Trophoblast cell (in vitro differentiated cells and primary cell): ENCODE measurements around the gene TSPAN12.
A peak's percentile ranks its signal among the peaks of the same experiment; 100 is the strongest.

Experiments used
- DNase-seq, 2 donors: peaks; one replicate each; pipeline ENCODE4 v3.0.0-alpha.2; 2016
- H2AFZ ChIP-seq: 2 replicates; pipeline ENCODE4 v1.6.1; 2013; ENCODE audit warnings: low read length, moderate library complexity, mild to moderate bottlenecking; ENCODE audit not compliant: insufficient read depth, poor library complexity
- H2AK5ac ChIP-seq: 2 replicates; pipeline ENCODE4 v1.6.1; 2013; ENCODE audit warnings: mild to moderate bottlenecking, low read length
- H2BK120ac ChIP-seq: 2 replicates; pipeline ENCODE4 v1.6.1; 2013; ENCODE audit warnings: low read length, mild to moderate bottlenecking, moderate library complexity; ENCODE audit not compliant: insufficient read depth, poor library complexity
- H2BK12ac ChIP-seq: 2 replicates; pipeline ENCODE4 v1.6.1; 2013; ENCODE audit warnings: mild to moderate bottlenecking, low read length, moderate library complexity
- H2BK5ac ChIP-seq: 2 replicates; pipeline ENCODE4 v1.6.1; 2013; ENCODE audit warnings: low read length, low read depth, moderate library complexity, mild to moderate bottlenecking; ENCODE audit not compliant: poor library complexity
- H3K14ac ChIP-seq: 2 replicates; pipeline ENCODE4 v1.6.1; 2013; ENCODE audit warnings: mild to moderate bottlenecking, low read length
- H3K18ac ChIP-seq: 2 replicates; pipeline ENCODE4 v1.6.1; 2013; ENCODE audit warnings: mild to moderate bottlenecking, low read length
- H3K23ac ChIP-seq: 2 replicates; pipeline ENCODE4 v1.6.1; 2013; ENCODE audit warnings: low read length
- H3K27ac ChIP-seq: 2 replicates; pipeline ENCODE4 v1.5.1; 2013; ENCODE audit warnings: low read depth, mild to moderate bottlenecking, inconsistent platforms, low read length, moderate library complexity
- H3K27me3 ChIP-seq: 2 replicates; pipeline ENCODE4 v1.6.1; 2013; ENCODE audit warnings: inconsistent platforms, mild to moderate bottlenecking, low read length, moderate library complexity; ENCODE audit not compliant: insufficient read depth
- H3K36me3 ChIP-seq, 2 experiments: 1 replicate in 1 of 2; 2 replicates in 1 of 2; pipeline ENCODE4 v1.6.1; 2013; ENCODE audit warnings: low read length in 2 of 2, mild to moderate bottlenecking in 2 of 2, moderate library complexity in 1 of 2; ENCODE audit not compliant: insufficient read depth in 2 of 2, control insufficient read depth in 1 of 2
- H3K4ac ChIP-seq: 2 replicates; pipeline ENCODE4 v1.6.1; 2013; ENCODE audit warnings: low read depth, mild to moderate bottlenecking, low read length, moderate library complexity
- H3K4me1 ChIP-seq, 2 experiments: 1 replicate in 1 of 2; 2 replicates in 1 of 2; pipeline ENCODE4 v1.6.1; 2013; ENCODE audit warnings: low read length in 2 of 2, mild to moderate bottlenecking in 2 of 2, moderate library complexity in 1 of 2; ENCODE audit not compliant: insufficient read depth in 2 of 2, control insufficient read depth in 1 of 2
- H3K4me2 ChIP-seq: 2 replicates; pipeline ENCODE4 v1.6.1; 2013; ENCODE audit warnings: inconsistent platforms, mild to moderate bottlenecking, low read length, moderate library complexity
- H3K4me3 ChIP-seq: 2 replicates; pipeline ENCODE4 v1.5.1; 2013; ENCODE audit warnings: mild to moderate bottlenecking, low read depth, low read length, inconsistent platforms
- H3K79me1 ChIP-seq: one replicate; pipeline ENCODE4 v1.6.1; 2013; ENCODE audit warnings: low read length
- H3K79me2 ChIP-seq: 2 replicates; pipeline ENCODE4 v1.6.1; 2013; ENCODE audit warnings: low read length, mild to moderate bottlenecking; ENCODE audit not compliant: control insufficient read depth, insufficient read depth, poor library complexity
- H3K9ac ChIP-seq: 2 replicates; pipeline ENCODE4 v1.6.1; 2013; ENCODE audit warnings: mild to moderate bottlenecking, low read length
- H3K9me3 ChIP-seq: 2 replicates; pipeline ENCODE4 v1.6.1; 2013; ENCODE audit warnings: low read depth, mild to moderate bottlenecking, control low read depth, inconsistent platforms, low read length; ENCODE audit not compliant: insufficient read depth
- H4K12ac ChIP-seq: 2 replicates; pipeline ENCODE4 v1.6.1; 2013; ENCODE audit warnings: low read depth, mild to moderate bottlenecking, low read length, moderate library complexity
- H4K8ac ChIP-seq: 2 replicates; pipeline ENCODE4 v1.6.1; 2013; ENCODE audit warnings: low read depth, mild to moderate bottlenecking, low read length, moderate library complexity
- H4K91ac ChIP-seq: one replicate; pipeline ENCODE4 v1.6.1; 2013; ENCODE audit warnings: low read depth, mild to moderate bottlenecking, low read length, moderate library complexity
- WGBS: extraction: QIAGEN DNeasy Blood & Tissue Kit; methylation state at CpG from one replicate; pipeline ENCODE4 v1.1.7; 2013; ENCODE audit warnings: missing lambda C conversion rate; ENCODE audit not compliant: insufficient read length, insufficient coverage; ENCODE audit errors: extremely low coverage; 5-methylcytosine and 5-hydroxymethylcytosine counted together

The TSPAN12 gene

GRCh38 chr7:120793213-120793936 lies 64.6 kb downstream of the TSPAN12 start:
- no peak overlapping the region for H2AK5ac ChIP-seq
- H3K18ac ChIP-seq = no peak overlapping the region
- no peak overlapping the region for H2BK5ac ChIP-seq
- no peak overlapping the region for H3K4me3 ChIP-seq
- no peak overlapping the region for H3K4me2 ChIP-seq
- no peak overlapping the region for H3K9ac ChIP-seq
- no peak overlapping the region for H3K23ac ChIP-seq
- no peak overlapping the region for H4K8ac ChIP-seq
- no peak overlapping the region for H2AFZ ChIP-seq
- no peak overlapping the region for H4K91ac ChIP-seq
- H3K36me3 ChIP-seq = no peaks in the 10 kb centered on the region
- no peaks in the 10 kb centered on the region for H3K79me1 ChIP-seq
- no peak overlapping the region for H2BK120ac ChIP-seq
- H3K4me1 ChIP-seq = no peaks in the 10 kb centered on the region
- no peak overlapping the region for H4K12ac ChIP-seq
- no peak overlapping the region for H3K4ac ChIP-seq
- H3K79me2 ChIP-seq = no peaks in the 10 kb centered on the region
- no peak overlapping the region for H3K27ac ChIP-seq
- H3K9me3 ChIP-seq = no peaks in the 10 kb centered on the region
- DNase-seq = no peak
- no peak overlapping the region for H2BK12ac ChIP-seq
- H3K14ac ChIP-seq = no peak overlapping the region
- no CpG with 5 or more reads among the region's 3 CpGs for WGBS
- H3K27me3 ChIP-seq = no peaks in the 10 kb centered on the region

- no peak for DNase-seq
- Histone ChIP-seq H4K91ac (no peak overlapping the region), H2BK120ac (no peak overlapping the region), H4K8ac (no peak overlapping the region), H3K27me3 (no peaks in the 10 kb centered on the region), H3K4me3 (no peak overlapping the region), H2BK5ac (no peak overlapping the region), H3K4me2 (no peak overlapping the region), H3K9me3 (no peaks in the 10 kb centered on the region), H3K27ac (no peak overlapping the region), H3K79me1 (no peaks in the 10 kb centered on the region), H3K4ac (no peak overlapping the region), H3K4me1 (no peaks in the 10 kb centered on the region), H3K79me2 (no peaks in the 10 kb centered on the region), H2AK5ac (no peak overlapping the region), H3K36me3 (no peaks in the 10 kb centered on the region), H3K14ac (no peak overlapping the region), H2BK12ac (no peak overlapping the region), H4K12ac (no peak overlapping the region), H3K18ac (no peak overlapping the region), H3K9ac (no peak overlapping the region), H2AFZ (no peak overlapping the region), H3K23ac (no peak overlapping the region)
- WGBS = no CpG with 5 or more reads among the region's 2 CpGs
Observed at GRCh38 chr7:120792861-120793130, 65.1 kb downstream of the TSPAN12 start.

- H2BK120ac ChIP-seq = no peak overlapping the region
- WGBS = no CpG with 5 or more reads among the region's 13 CpGs
- no peak overlapping the region for H3K9ac ChIP-seq
- no peak overlapping the region for H3K18ac ChIP-seq
- no peak overlapping the region for H3K4me3 ChIP-seq
- H3K4me1 ChIP-seq = no peaks in the 10 kb centered on the region
- H4K12ac ChIP-seq = no peak overlapping the region
- H3K79me2 ChIP-seq = no peaks in the 10 kb centered on the region
- no peak overlapping the region for H3K4ac ChIP-seq
- no peak overlapping the region for H3K4me2 ChIP-seq
- no peak overlapping the region for H2AFZ ChIP-seq
- no peak overlapping the region for H2BK5ac ChIP-seq
- peak; percentile 71 to 85 for DNase-seq
- H3K9me3 ChIP-seq = no peaks in the 10 kb centered on the region
- no peak overlapping the region for H2BK12ac ChIP-seq
- H3K79me1 ChIP-seq = no peaks in the 10 kb centered on the region
- no peak overlapping the region for H2AK5ac ChIP-seq
- no peak overlapping the region for H4K8ac ChIP-seq
- H3K36me3 ChIP-seq = no peaks in the 10 kb centered on the region
- no peak overlapping the region for H3K14ac ChIP-seq
- no peaks in the 10 kb centered on the region for H3K27me3 ChIP-seq
- H3K23ac ChIP-seq = no peak overlapping the region
- H4K91ac ChIP-seq = no peak overlapping the region
- H3K27ac ChIP-seq = no peak overlapping the region
Observed at GRCh38 chr7:120792091-120792860, 65.7 kb downstream of the TSPAN12 start.

GRCh38 chr7:120785095-120785494 lies 72.8 kb downstream of the TSPAN12 start:
- no peak overlapping the region for H2AK5ac ChIP-seq
- H2BK5ac ChIP-seq = no peak overlapping the region
- no peak overlapping the region for H3K9ac ChIP-seq
- H3K27ac ChIP-seq = no peak overlapping the region
- no peak overlapping the region for H3K4me3 ChIP-seq
- no CpG with 5 or more reads among the region's 1 CpG for WGBS
- no peak overlapping the region for H3K18ac ChIP-seq
- no peak overlapping the region for H2AFZ ChIP-seq
- no peak overlapping the region for H4K8ac ChIP-seq
- H4K12ac ChIP-seq = no peak overlapping the region
- no peak for DNase-seq
- H3K4me2 ChIP-seq = no peak overlapping the region
- no peaks in the 10 kb centered on the region for H3K27me3 ChIP-seq
- H3K4ac ChIP-seq = no peak overlapping the region
- H3K79me1 ChIP-seq = no peaks in the 10 kb centered on the region
- no peak overlapping the region for H3K14ac ChIP-seq
- no peaks in the 10 kb centered on the region for H3K36me3 ChIP-seq
- no peak overlapping the region for H3K23ac ChIP-seq
- H3K4me1 ChIP-seq = no peaks in the 10 kb centered on the region
- no peak overlapping the region for H2BK12ac ChIP-seq
- no peaks in the 10 kb centered on the region for H3K79me2 ChIP-seq
- H4K91ac ChIP-seq = no peak overlapping the region
- H2BK120ac ChIP-seq = no peak overlapping the region
- H3K9me3 ChIP-seq = no peaks in the 10 kb centered on the region
